HepG2 (cell line): ENCODE data around the gene VEPH1.

Experiments used
- ATF2 ChIP-seq: sonication (generic); formaldehyde crosslinking; IDR thresholded peaks from 2 replicates; pipeline ENCODE4 v1.4.0; 2020; ENCODE audit warnings: missing genetic modification reagents
- EZH2 ChIP-seq: conservative IDR thresholded peaks from 2 replicates; pipeline ENCODE4 v1.6.1; 2012; ENCODE audit warnings: mild to moderate bottlenecking, low read depth, low read length, moderate library complexity
- HMGXB4 ChIP-seq, 2 experiments: sonication (generic) in 1 of 2; formaldehyde crosslinking in 1 of 2; IDR thresholded peaks; 2 replicates each; pipeline versions ENCODE4 v1.4.0 to v1.6.1; 2018 to 2020; ENCODE audit warnings: missing genetic modification reagents in 2 of 2, borderline replicate concordance in 1 of 2, low read depth in 1 of 2, mild to moderate bottlenecking in 1 of 2, missing biosample characterization in 1 of 2
- KAT7 ChIP-seq: IDR thresholded peaks from 2 replicates; pipeline ENCODE4 v1.6.1; 2018; ENCODE audit warnings: borderline replicate concordance, missing compliant biosample characterization
- KDM5A ChIP-seq: fragments of 200-600 bp; sonication (generic); IDR thresholded peaks from 2 replicates; pipeline ENCODE4 v1.7.0; 2018; ENCODE audit warnings: antibody characterized with exemption, mild to moderate bottlenecking, low read length, borderline replicate concordance
- KLF13 ChIP-seq: sonication (generic); formaldehyde crosslinking; IDR thresholded peaks from 2 replicates; pipeline ENCODE4 v1.4.0; 2020; ENCODE audit warnings: mild to moderate bottlenecking, missing genetic modification reagents
- RAD51 ChIP-seq: fragments of 450-650 bp; IDR thresholded peaks from 2 replicates; pipeline ENCODE4 v1.6.1; 2016; ENCODE audit warnings: borderline replicate concordance
- YY1 ChIP-seq: IDR thresholded peaks from 2 replicates; pipeline ENCODE4 v1.6.1; 2011; ENCODE audit warnings: low read length, low read depth, moderate library complexity, mild to moderate bottlenecking; ENCODE audit not compliant: insufficient read depth, insufficient replicate concordance
- TF ChIP-seq, protein P1 (sequence below): sonication (generic); formaldehyde crosslinking; IDR thresholded peaks from 2 replicates; pipeline ENCODE4 v1.4.0; 2020; ENCODE audit warnings: missing genetic modification reagents
- TF ChIP-seq, protein P2 (sequence below): IDR thresholded peaks from 2 replicates; pipeline ENCODE4 v1.6.1; 2012; ENCODE audit warnings: inconsistent platforms
- TF ChIP-seq, protein P3 (sequence below): sonication (generic); formaldehyde crosslinking; IDR thresholded peaks from 2 replicates; pipeline ENCODE4 v1.4.0; 2020; ENCODE audit warnings: missing genetic modification reagents

DNA sequence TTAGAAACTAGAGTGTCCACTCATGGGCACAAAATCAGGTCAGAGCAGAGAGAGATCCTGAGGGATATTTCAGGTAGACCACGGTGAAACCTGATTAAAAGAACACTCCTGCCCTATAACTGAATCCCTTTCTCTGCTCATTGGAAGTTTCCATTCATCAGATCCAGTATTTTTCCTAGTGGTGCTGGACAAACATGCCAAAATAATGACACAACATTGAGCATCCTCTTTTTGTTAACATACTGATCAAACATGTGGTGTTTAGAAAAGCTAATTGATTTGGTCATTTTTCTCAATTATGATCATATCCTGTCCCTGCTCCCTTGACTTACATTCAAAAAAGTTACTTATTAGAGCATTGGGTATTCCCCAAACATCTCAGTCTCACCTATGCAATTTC lies 39.4 kb downstream of the VEPH1 start:
- TF ChIP-seq KDM5A (no peak), KAT7 (CRISPR knock-in tag) (no peak), ATF2 (no peak), EZH2 (no peak), HMGXB4 (CRISPR knock-in tag; IDR thresholded peaks at IDR 0.05; ENCODE audit: borderline replicate concordance in 1 of 2, low read depth in 1 of 2) (no peak), KLF13 (CRISPR knock-in tag) (no peak), RAD51 (no peak), YY1 (no peak)
- TF ChIP-seq, protein P1, sequence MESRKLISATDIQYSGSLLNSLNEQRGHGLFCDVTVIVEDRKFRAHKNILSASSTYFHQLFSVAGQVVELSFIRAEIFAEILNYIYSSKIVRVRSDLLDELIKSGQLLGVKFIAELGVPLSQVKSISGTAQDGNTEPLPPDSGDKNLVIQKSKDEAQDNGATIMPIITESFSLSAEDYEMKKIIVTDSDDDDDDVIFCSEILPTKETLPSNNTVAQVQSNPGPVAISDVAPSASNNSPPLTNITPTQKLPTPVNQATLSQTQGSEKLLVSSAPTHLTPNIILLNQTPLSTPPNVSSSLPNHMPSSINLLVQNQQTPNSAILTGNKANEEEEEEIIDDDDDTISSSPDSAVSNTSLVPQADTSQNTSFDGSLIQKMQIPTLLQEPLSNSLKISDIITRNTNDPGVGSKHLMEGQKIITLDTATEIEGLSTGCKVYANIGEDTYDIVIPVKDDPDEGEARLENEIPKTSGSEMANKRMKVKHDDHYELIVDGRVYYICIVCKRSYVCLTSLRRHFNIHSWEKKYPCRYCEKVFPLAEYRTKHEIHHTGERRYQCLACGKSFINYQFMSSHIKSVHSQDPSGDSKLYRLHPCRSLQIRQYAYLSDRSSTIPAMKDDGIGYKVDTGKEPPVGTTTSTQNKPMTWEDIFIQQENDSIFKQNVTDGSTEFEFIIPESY (CRISPR knock-in tag): no peak
- TF ChIP-seq, protein P2, sequence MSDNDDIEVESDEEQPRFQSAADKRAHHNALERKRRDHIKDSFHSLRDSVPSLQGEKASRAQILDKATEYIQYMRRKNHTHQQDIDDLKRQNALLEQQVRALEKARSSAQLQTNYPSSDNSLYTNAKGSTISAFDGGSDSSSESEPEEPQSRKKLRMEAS: no peak
- TF ChIP-seq, protein P3, sequence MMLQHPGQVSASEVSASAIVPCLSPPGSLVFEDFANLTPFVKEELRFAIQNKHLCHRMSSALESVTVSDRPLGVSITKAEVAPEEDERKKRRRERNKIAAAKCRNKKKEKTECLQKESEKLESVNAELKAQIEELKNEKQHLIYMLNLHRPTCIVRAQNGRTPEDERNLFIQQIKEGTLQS (CRISPR knock-in tag): no peak
